Ramos (cell line): Measurements from ENCODE around the gene ROBO1.

Experiments used
- in situ Hi-C: fragments of 300-500 bp; cut with MboI; formaldehyde crosslinking; loops from one replicate; pipeline ENCODE4 v1.14.3; 2022; ENCODE audit warnings: low sequenced_read_pairs; ENCODE audit not compliant: unreplicated experiment

Gene ROBO1

GRCh38 chr3:79480746-79481145 lies 287.1 kb downstream of the ROBO1 start:
- in situ Hi-C loops = no loop called here

- in situ Hi-C loops = no loop called here
Measured at GRCh38 chr3:79478620-79479019, 289.2 kb downstream of the ROBO1 start.

- in situ Hi-C loops = no loop called here
Measured at GRCh38 chr3:79477242-79477641, 290.6 kb downstream of the ROBO1 start.

GRCh38 chr3:79473993-79474392 lies 293.8 kb downstream of the ROBO1 start:
- in situ Hi-C loops = no loop called here

GRCh38 chr3:79467721-79468120 lies 300.1 kb downstream of the ROBO1 start:
- in situ Hi-C loops = no loop called here

GRCh38 chr3:79461129-79461792 lies 306.5 kb downstream of the ROBO1 start:
- in situ Hi-C loops = no loop called here

GRCh38 chr3:79453600-79453999 lies 314.2 kb downstream of the ROBO1 start:
- in situ Hi-C loops = no loop called here

- in situ Hi-C loops = no loop called here
Measured at GRCh38 chr3:79436387-79436786, 331.4 kb downstream of the ROBO1 start.

- in situ Hi-C loops = no loop called here
Measured at GRCh38 chr3:79427081-79427480, 340.7 kb downstream of the ROBO1 start.

GRCh38 chr3:79424811-79425210 lies 343.0 kb downstream of the ROBO1 start:
- in situ Hi-C loops = no loop called here

GRCh38 chr3:79423417-79423816 lies 344.4 kb downstream of the ROBO1 start:
- in situ Hi-C loops = no loop called here

GRCh38 chr3:79421273-79421672 lies 346.5 kb downstream of the ROBO1 start:
- in situ Hi-C loops = no loop called here

GRCh38 chr3:79418855-79419621 lies 348.8 kb downstream of the ROBO1 start:
- in situ Hi-C loops = no loop called here

- in situ Hi-C loops = no loop called here
Measured at GRCh38 chr3:79415356-79415755, 352.4 kb downstream of the ROBO1 start.

- in situ Hi-C loops = no loop called here
Measured at GRCh38 chr3:79414806-79415205, 353.0 kb downstream of the ROBO1 start.

GRCh38 chr3:79414035-79414434 lies 353.8 kb downstream of the ROBO1 start:
- in situ Hi-C loops = no loop called here

- in situ Hi-C loops = no loop called here
Measured at GRCh38 chr3:79412537-79412936, 355.3 kb downstream of the ROBO1 start.

- in situ Hi-C loops = no loop called here
Measured at GRCh38 chr3:79410617-79411016, 357.2 kb downstream of the ROBO1 start.

- in situ Hi-C loops = no loop called here
Measured at GRCh38 chr3:79410136-79410535, 357.7 kb downstream of the ROBO1 start.

GRCh38 chr3:79406175-79406574 lies 361.6 kb downstream of the ROBO1 start:
- in situ Hi-C loops = no loop called here

GRCh38 chr3:79405183-79405582 lies 362.6 kb downstream of the ROBO1 start:
- in situ Hi-C loops = no loop called here

GRCh38 chr3:79396595-79396994 lies 371.2 kb downstream of the ROBO1 start:
- in situ Hi-C loops = no loop called here
